H9 (cell line): ENCODE results near the gene NRBF2. TPM values are rescaled to one million over a fixed set of nuclear protein-coding genes. Genes with fewer than 3 reads are reported as not detected.
A peak's percentile ranks its signal among the peaks of the same experiment; 100 is the strongest.

Experiments used
- DNase-seq: peaks from one replicate; pipeline ENCODE4 v3.0.0-alpha.2; 2017
- H2AFZ ChIP-seq: one replicate; pipeline ENCODE4 v1.6.1; 2013; ENCODE audit warnings: mild to moderate bottlenecking, low read length, control low read depth, moderate library complexity
- H2AK5ac ChIP-seq: 2 replicates; pipeline ENCODE4 v1.6.1; 2013; ENCODE audit warnings: low read length, control low read depth, mixed read lengths; ENCODE audit not compliant: insufficient read length
- H2BK120ac ChIP-seq: one replicate; pipeline ENCODE4 v1.6.1; 2013; ENCODE audit warnings: low read depth, mild to moderate bottlenecking, low read length, control low read depth, inconsistent platforms; ENCODE audit not compliant: poor library complexity, severe bottlenecking
- H2BK12ac ChIP-seq: 2 replicates; pipeline ENCODE4 v1.6.1; 2013; ENCODE audit warnings: low read length, control low read depth, mixed read lengths, low read depth; ENCODE audit not compliant: insufficient read length
- H2BK15ac ChIP-seq: 2 replicates; pipeline ENCODE4 v1.6.1; 2013; ENCODE audit warnings: low read depth, low read length, control low read depth
- H2BK20ac ChIP-seq: one replicate; pipeline ENCODE4 v1.6.1; 2013; ENCODE audit warnings: low read depth, mild to moderate bottlenecking, low read length, control low read depth, inconsistent platforms; ENCODE audit not compliant: poor library complexity, severe bottlenecking
- H2BK5ac ChIP-seq: 2 replicates; pipeline ENCODE4 v1.6.1; 2013; ENCODE audit warnings: low read length, control low read depth, mixed read lengths; ENCODE audit not compliant: insufficient read length
- H3K14ac ChIP-seq: 2 replicates; pipeline ENCODE4 v1.6.1; 2013; ENCODE audit warnings: low read length, control low read depth; ENCODE audit not compliant: insufficient read depth
- H3K18ac ChIP-seq: 2 replicates; pipeline ENCODE4 v1.6.1; 2013; ENCODE audit warnings: low read depth, mild to moderate bottlenecking, mixed read lengths, low read length, control low read depth; ENCODE audit not compliant: insufficient read length
- H3K23ac ChIP-seq: 2 replicates; pipeline ENCODE4 v1.6.1; 2013; ENCODE audit warnings: low read length, control low read depth, mixed read lengths, low read depth; ENCODE audit not compliant: insufficient read length
- H3K23me2 ChIP-seq: 2 replicates; pipeline ENCODE4 v1.6.1; 2013; ENCODE audit warnings: low read depth, mild to moderate bottlenecking, mixed read lengths, low read length, control low read depth; ENCODE audit not compliant: insufficient read length, poor library complexity, severe bottlenecking
- H3K27ac ChIP-seq: 2 replicates; pipeline ENCODE4 v1.5.1; 2013; ENCODE audit warnings: low read length, control low read depth, mixed read lengths, low read depth; ENCODE audit not compliant: insufficient read length
- H3K27me3 ChIP-seq: 2 replicates; pipeline ENCODE4 v1.6.1; 2013; ENCODE audit warnings: low read length, control low read depth, inconsistent platforms; ENCODE audit not compliant: insufficient read depth
- H3K4ac ChIP-seq: 2 replicates; pipeline ENCODE4 v1.6.1; 2013; ENCODE audit warnings: low read depth, mild to moderate bottlenecking, control low read depth, inconsistent platforms, low read length, moderate library complexity
- H3K4me1 ChIP-seq: 2 replicates; pipeline ENCODE4 v1.6.1; 2013; ENCODE audit warnings: low read length, control low read depth, inconsistent platforms; ENCODE audit not compliant: insufficient read depth
- H3K4me2 ChIP-seq: 2 replicates; pipeline ENCODE4 v1.6.1; 2013; ENCODE audit warnings: low read length, control low read depth, mixed read lengths; ENCODE audit not compliant: insufficient read length, insufficient read depth
- H3K56ac ChIP-seq: 2 replicates; pipeline ENCODE4 v1.6.1; 2013; ENCODE audit warnings: low read depth, mild to moderate bottlenecking, mixed read lengths, low read length, control low read depth; ENCODE audit not compliant: insufficient read length
- H3K79me1 ChIP-seq: 2 replicates; pipeline ENCODE4 v1.6.1; 2013; ENCODE audit warnings: low read depth, mild to moderate bottlenecking, moderate library complexity, low read length, control low read depth, inconsistent platforms; ENCODE audit not compliant: insufficient read depth, poor library complexity, severe bottlenecking
- H3K79me2 ChIP-seq: 2 replicates; pipeline ENCODE4 v1.6.1; 2013; ENCODE audit warnings: low read length, control low read depth, inconsistent platforms; ENCODE audit not compliant: insufficient read depth
- H3K9ac ChIP-seq: 2 replicates; pipeline ENCODE4 v1.6.1; 2013; ENCODE audit warnings: low read length, control low read depth, mixed read lengths; ENCODE audit not compliant: insufficient read length; ENCODE audit errors: extremely low read depth
- H3K9me3 ChIP-seq: one replicate; pipeline ENCODE4 v1.6.1; 2013; ENCODE audit warnings: low read depth, low read length, inconsistent platforms; ENCODE audit not compliant: control insufficient read depth
- H3T11ph ChIP-seq: one replicate; pipeline ENCODE4 v1.6.1; 2013; ENCODE audit warnings: mild to moderate bottlenecking, low read length, control low read depth, inconsistent platforms
- H4K20me1 ChIP-seq: one replicate; pipeline ENCODE4 v1.6.1; 2013; ENCODE audit not compliant: control insufficient read depth, insufficient read length, insufficient read depth
- H4K5ac ChIP-seq: 2 replicates; pipeline ENCODE4 v1.6.1; 2013; ENCODE audit warnings: low read depth, mild to moderate bottlenecking, mixed read lengths, low read length, control low read depth; ENCODE audit not compliant: insufficient read length
- H4K8ac ChIP-seq: replicated peaks from 2 replicates; pipeline ENCODE4 v1.6.1; 2013; ENCODE audit warnings: low read length, control low read depth, mixed read lengths, low read depth; ENCODE audit not compliant: insufficient read length
- H4K91ac ChIP-seq: 2 replicates; pipeline ENCODE4 v1.6.1; 2013; ENCODE audit warnings: low read depth, mild to moderate bottlenecking, moderate library complexity, mixed read lengths, low read length, control low read depth; ENCODE audit not compliant: insufficient read length
- H3K27ac Mint-ChIP-seq, 3 experiments: 2 replicates in 2 of 3; 3 replicates in 1 of 3; pipeline ENCODE4 v1.8.0; 2020 to 2021; ENCODE audit warnings: mixed read lengths in 3 of 3, mild to moderate bottlenecking in 1 of 3, moderate library complexity in 1 of 3
- H3K27me3 Mint-ChIP-seq: 2 replicates; pipeline ENCODE4 v1.8.0; 2021; ENCODE audit warnings: low read depth, mild to moderate bottlenecking, moderate library complexity, mixed read lengths
- H3K36me3 Mint-ChIP-seq, 3 experiments: 2 replicates in 2 of 3; 3 replicates in 1 of 3; pipeline ENCODE4 v1.8.0; 2020 to 2021; ENCODE audit warnings: low read depth in 3 of 3, mixed read lengths in 3 of 3; ENCODE audit not compliant: insufficient read depth in 1 of 3
- H3K4me1 Mint-ChIP-seq, 2 experiments: 2 replicates each; pipeline ENCODE4 v1.8.0; 2020; ENCODE audit warnings: mixed read lengths in 2 of 2
- H3K4me3 Mint-ChIP-seq, 2 experiments: 2 replicates in 1 of 2; 3 replicates in 1 of 2; pipeline ENCODE4 v1.8.0; 2020 to 2021; ENCODE audit warnings: mild to moderate bottlenecking in 2 of 2, mixed read lengths in 2 of 2, moderate library complexity in 1 of 2
- H3K9me3 Mint-ChIP-seq, 2 experiments: 2 replicates in 1 of 2; 3 replicates in 1 of 2; pipeline ENCODE4 v1.8.0; 2020; ENCODE audit warnings: mild to moderate bottlenecking in 2 of 2, mixed read lengths in 2 of 2, moderate library complexity in 1 of 2
- CTCF ChIP-seq: fragments of 200-600 bp; sonication (generic); conservative IDR thresholded peaks from 3 replicates; pipeline ENCODE4 v1.8.0; 2021; ENCODE audit warnings: antibody characterized with exemption, mild to moderate bottlenecking
- WGBS: extraction: QIAGEN DNeasy Blood & Tissue Kit; methylation state at CpG from one replicate; pipeline ENCODE4 v1.1.7; 2013; ENCODE audit warnings: missing lambda C conversion rate, low lambda C conversion rate, mixed read lengths; ENCODE audit not compliant: insufficient read length; ENCODE audit errors: extremely low coverage; 5-methylcytosine and 5-hydroxymethylcytosine counted together
- total RNA-seq: library from RNA; stranded (reverse); gene quantifications from 2 replicates; pipeline ENCODE4 v1.2.1, GENCODE V29; 2021

The NRBF2 gene
- total RNA-seq, 1 experiment from 2014 or later: 30.1 TPM

GRCh38 chr10:63155388-63156020 is 22.4 kb downstream of the NRBF2 start:
- Mint-ChIP-seq H3K36me3 (peaks cover 11 to 36% (median 35%) of the 10 kb centered on the region in 3 experiments), H3K27ac (peak overlapping the region in 1 of 3 experiments; percentile 25; a peak in 2 of 7 replicates), H3K4me1 (peaks cover 4 to 5% of the 10 kb centered on the region in 2 experiments; a peak in 3 of 4 replicates), H3K9me3 (no peaks in the 10 kb centered on the region; a peak in 1 of 5 replicates), H3K4me3 (no peak overlapping the region), H3K27me3 (no peaks in the 10 kb centered on the region; the same call in 1 of the 2 replicates)
- Histone ChIP-seq H3K4me2 (no peak overlapping the region), H3K9me3 (no peaks in the 10 kb centered on the region), H4K8ac (no peak overlapping the region), H3K14ac (no peak overlapping the region), H3K9ac (no peak overlapping the region), H3K4me1 (no peaks in the 10 kb centered on the region), H3K79me2 (no peaks in the 10 kb centered on the region), H2BK5ac (no peak overlapping the region), H4K20me1 (no peaks in the 10 kb centered on the region), H3K23ac (no peak overlapping the region), H2AK5ac (no peak overlapping the region), H4K91ac (no peak overlapping the region), H2BK15ac (no peak overlapping the region), H2BK120ac (no peak overlapping the region), H2BK20ac (no peak overlapping the region), H3K4ac (no peak overlapping the region), H2AFZ (no peak overlapping the region), H4K5ac (no peak overlapping the region), H2BK12ac (no peak overlapping the region), H3K27me3 (no peaks in the 10 kb centered on the region), H3K79me1 (peaks cover 6% of the 10 kb centered on the region), H3K18ac (no peak overlapping the region), H3T11ph (no peak overlapping the region), H3K56ac (no peak overlapping the region), H3K23me2 (no peaks in the 10 kb centered on the region), H3K27ac (no peak overlapping the region)
- DNase-seq: no peak
- no peak for TF ChIP-seq CTCF
- WGBS: no CpG with 5 or more reads among the region's 8 CpGs
